HUES6 (cell line): ENCODE results near the gene DFFA.
"Not testable (repeated sequence)": the region's sequence is repeated elsewhere in the genome, so short reads cannot be mapped to it uniquely, and the experiment has no call there.

Source experiments
- H3K27ac ChIP-seq: 2 replicates; pipeline ENCODE4 v1.7.0; 2013; ENCODE audit warnings: low read depth, mild to moderate bottlenecking, low read length, inconsistent platforms
- H3K27me3 ChIP-seq: 2 replicates; pipeline ENCODE4 v1.6.1; 2013; ENCODE audit warnings: low read length; ENCODE audit not compliant: control insufficient read depth, insufficient read depth
- H3K36me3 ChIP-seq: 2 replicates; pipeline ENCODE4 v1.6.1; 2013; ENCODE audit warnings: low read length; ENCODE audit not compliant: control insufficient read depth, insufficient read depth
- H3K4me1 ChIP-seq: 2 replicates; pipeline ENCODE4 v1.6.1; 2013; ENCODE audit warnings: low read length; ENCODE audit not compliant: control insufficient read depth, insufficient read depth
- H3K4me3 ChIP-seq: 2 replicates; pipeline ENCODE4 v1.5.1; 2013; ENCODE audit warnings: low read depth, low read length
- H3K9ac ChIP-seq: one replicate; pipeline ENCODE4 v1.6.1; 2013; ENCODE audit warnings: mild to moderate bottlenecking, low read length
- H3K9me3 ChIP-seq: 2 replicates; pipeline ENCODE4 v1.6.1; 2013; ENCODE audit warnings: low read depth, low read length; ENCODE audit not compliant: control insufficient read depth, insufficient read depth

DFFA gene

GRCh38 chr1:10513199-10513598 lies 40.9 kb upstream of the DFFA start:
- Histone ChIP-seq H3K4me1 (peaks cover 57% of the 10 kb centered on the region), H3K27me3 (no peaks in the 10 kb centered on the region), H3K36me3 (no peaks in the 10 kb centered on the region), H3K9ac (no peak overlapping the region), H3K9me3 (no peaks in the 10 kb centered on the region), H3K27ac (no peak overlapping the region), H3K4me3 (no peak overlapping the region)

DNA sequence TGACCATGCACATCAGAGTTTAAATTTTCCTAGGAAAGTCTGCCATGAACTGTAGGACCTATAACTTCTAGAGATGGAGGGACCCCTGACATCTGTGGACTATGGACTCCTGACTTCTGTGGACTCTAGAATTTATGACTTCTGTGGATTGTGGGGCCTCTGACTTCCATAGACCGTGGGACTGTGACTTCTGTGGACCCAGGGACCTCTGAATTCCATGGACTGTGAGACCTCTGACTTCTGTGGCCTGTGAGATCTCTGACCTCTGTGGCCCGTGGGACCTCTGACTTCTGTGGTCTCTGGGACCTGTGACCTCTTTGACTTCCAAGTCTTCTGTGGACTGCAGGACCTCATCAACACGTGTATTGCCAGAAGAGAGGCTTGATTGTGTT lies 39.2 kb upstream of the DFFA start:
- H3K9me3 ChIP-seq = no peaks in the 10 kb centered on the region
- H3K27ac ChIP-seq = no peak overlapping the region
- H3K4me3 ChIP-seq = no peak overlapping the region
- H3K36me3 ChIP-seq = no peaks in the 10 kb centered on the region
- no peaks in the 10 kb centered on the region for H3K27me3 ChIP-seq
- H3K9ac ChIP-seq = no peak overlapping the region
- H3K4me1 ChIP-seq = peaks cover 44% of the 10 kb centered on the region

DNA sequence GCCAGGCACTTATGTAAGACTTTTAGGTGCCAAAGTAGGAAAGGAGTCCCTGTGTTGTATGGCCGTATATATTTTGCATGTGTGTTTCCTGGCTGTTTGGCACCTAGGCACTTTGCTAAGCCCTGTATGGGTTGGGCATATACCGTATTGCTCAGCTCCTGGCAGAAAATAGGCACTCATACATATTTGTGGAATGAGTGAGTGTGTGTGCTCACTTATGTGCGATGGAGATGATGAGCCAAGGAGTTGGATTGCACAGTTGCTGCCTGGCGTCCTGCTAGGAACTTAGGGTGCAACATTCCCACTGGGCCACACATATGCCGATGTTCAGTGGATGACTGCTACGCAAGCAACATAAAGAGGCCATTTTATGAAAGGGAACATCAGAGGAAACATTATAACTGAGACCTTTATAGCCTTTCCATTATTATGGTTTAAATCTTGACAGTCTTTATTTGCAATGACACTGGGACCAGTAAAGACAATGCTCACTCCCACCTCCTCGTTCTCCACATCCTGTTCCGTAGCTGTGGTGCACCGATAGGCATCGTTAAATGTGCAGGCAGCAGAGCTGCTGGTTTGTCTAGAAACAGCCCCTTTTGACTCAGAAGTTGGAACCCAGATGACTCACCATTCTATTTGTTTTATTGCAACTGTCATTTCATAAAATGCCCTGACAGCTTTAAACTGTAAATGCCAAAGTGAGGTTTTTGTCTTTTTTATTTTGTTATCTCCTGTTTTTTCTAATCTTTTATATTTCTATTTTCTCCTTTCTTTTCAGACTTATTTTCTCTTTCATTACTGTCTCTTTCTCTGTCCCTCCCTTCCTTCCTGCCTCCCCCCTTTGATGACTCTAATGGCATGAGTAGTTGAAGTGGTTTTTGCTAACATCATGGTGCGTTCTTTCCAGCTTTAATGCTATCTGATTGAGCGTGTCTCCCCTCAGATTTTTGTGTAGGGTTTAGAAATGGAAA lies 38.5 kb upstream of the DFFA start:
- peaks cover 40% of the 10 kb centered on the region for H3K4me1 ChIP-seq
- no peaks in the 10 kb centered on the region for H3K27me3 ChIP-seq
- no peaks in the 10 kb centered on the region for H3K36me3 ChIP-seq
- H3K4me3 ChIP-seq = no peak overlapping the region
- H3K27ac ChIP-seq = no peak overlapping the region
- H3K9me3 ChIP-seq = no peaks in the 10 kb centered on the region
- H3K9ac ChIP-seq = no peak overlapping the region

DNA sequence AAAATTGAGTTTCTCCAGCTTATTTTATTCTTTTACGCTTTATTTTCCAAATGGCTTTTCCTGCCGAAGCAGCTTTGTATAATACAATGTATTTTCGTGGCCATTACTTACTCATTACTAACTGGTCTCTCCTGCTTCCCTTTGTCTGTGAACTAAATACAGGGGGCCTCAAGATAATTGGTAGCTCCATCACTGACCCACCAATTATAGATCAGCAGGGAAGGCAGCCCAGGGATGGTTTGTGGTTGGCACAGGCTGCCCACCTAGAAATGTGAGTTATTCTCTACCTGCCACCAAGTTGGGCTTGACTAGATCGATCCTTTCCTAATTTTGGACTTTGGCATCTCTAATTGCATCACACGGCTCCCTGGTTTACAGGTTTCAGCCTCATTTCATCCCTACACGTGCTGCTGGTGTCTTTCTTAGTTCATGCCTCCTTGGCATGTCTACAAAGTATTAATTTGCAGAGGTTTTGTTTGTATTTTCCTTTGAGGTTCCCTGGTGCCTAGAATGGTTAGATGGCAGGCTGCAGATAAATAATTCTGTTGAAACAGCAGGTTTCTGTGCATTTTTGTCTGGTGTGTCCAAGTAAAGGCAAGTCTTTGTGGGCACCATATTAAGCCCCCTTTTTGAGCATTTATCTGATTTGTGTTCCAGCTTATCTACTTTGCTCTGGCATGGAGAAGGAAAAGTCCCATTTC lies 37.6 kb upstream of the DFFA start:
- Histone ChIP-seq H3K36me3 (no peaks in the 10 kb centered on the region), H3K27me3 (no peaks in the 10 kb centered on the region), H3K9ac (no peak overlapping the region), H3K4me3 (no peak overlapping the region), H3K4me1 (peaks cover 39% of the 10 kb centered on the region), H3K27ac (no peak overlapping the region), H3K9me3 (no peaks in the 10 kb centered on the region)

DNA sequence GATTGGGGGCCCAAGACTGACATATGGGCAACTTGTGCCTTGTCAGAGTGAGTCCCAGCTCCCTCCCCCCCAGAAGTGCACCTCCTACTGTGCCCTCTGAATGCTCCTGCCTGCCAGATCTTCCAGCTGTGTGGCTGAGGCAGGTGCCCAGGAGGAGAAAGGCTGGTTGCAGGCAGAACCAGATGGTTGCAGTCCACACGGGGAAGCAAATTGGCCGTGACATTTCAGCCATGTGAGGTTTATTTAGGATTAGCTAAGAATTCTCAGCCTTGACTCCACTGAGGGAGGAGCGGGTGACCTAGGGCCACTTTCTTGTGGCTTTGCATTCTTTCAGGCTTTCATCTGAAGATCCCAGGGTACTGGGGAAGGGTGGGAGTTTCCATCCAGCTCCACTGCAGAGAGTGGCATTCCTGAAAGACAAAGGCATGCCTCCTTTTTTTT lies 36.2 kb upstream of the DFFA start:
- H3K9ac ChIP-seq = no peak overlapping the region
- peaks cover 28% of the 10 kb centered on the region for H3K4me1 ChIP-seq
- no peak overlapping the region for H3K27ac ChIP-seq
- H3K9me3 ChIP-seq = no peaks in the 10 kb centered on the region
- no peak overlapping the region; the same call in 1 of the 2 replicates for H3K4me3 ChIP-seq
- no peaks in the 10 kb centered on the region for H3K27me3 ChIP-seq
- no peaks in the 10 kb centered on the region for H3K36me3 ChIP-seq

- H3K36me3 ChIP-seq = no peaks in the 10 kb centered on the region
- H3K9me3 ChIP-seq = no peaks in the 10 kb centered on the region
- no peak overlapping the region for H3K27ac ChIP-seq
- H3K4me1 ChIP-seq = peaks cover 21% of the 10 kb centered on the region
- no peak overlapping the region for H3K4me3 ChIP-seq
- H3K27me3 ChIP-seq = no peaks in the 10 kb centered on the region
- H3K9ac ChIP-seq = no peak overlapping the region
Measured at GRCh38 chr1:10507111-10507879, 35.0 kb upstream of the DFFA start.

GRCh38 chr1:10506677-10507047 lies 34.3 kb upstream of the DFFA start:
- Histone ChIP-seq H3K27ac (no peak overlapping the region), H3K4me1 (peaks cover 21% of the 10 kb centered on the region)

GRCh38 chr1:10506046-10506676 lies 33.8 kb upstream of the DFFA start:
- not testable (repeated sequence) for H3K27ac ChIP-seq, H3K9me3 ChIP-seq, H3K9ac ChIP-seq, H3K4me3 ChIP-seq, H3K36me3 ChIP-seq, H3K27me3 ChIP-seq
- peaks cover 21% of the 10 kb centered on the region for H3K4me1 ChIP-seq

More at GRCh38 chr1:10506677-10507047, 34.3 kb upstream of the DFFA start:
- no peaks in the 10 kb centered on the region for H3K9me3 ChIP-seq
- H3K36me3 ChIP-seq = no peaks in the 10 kb centered on the region
- H3K9ac ChIP-seq = no peak overlapping the region
- no peak overlapping the region for H3K4me3 ChIP-seq
- no peaks in the 10 kb centered on the region for H3K27me3 ChIP-seq

GRCh38 chr1:10504249-10504648 lies 31.9 kb upstream of the DFFA start:
- H3K27ac ChIP-seq = no peak overlapping the region
- no peak overlapping the region for H3K9ac ChIP-seq
- H3K4me3 ChIP-seq = no peak overlapping the region
- H3K36me3 ChIP-seq = no peaks in the 10 kb centered on the region
- H3K9me3 ChIP-seq = no peaks in the 10 kb centered on the region
- no peaks in the 10 kb centered on the region for H3K27me3 ChIP-seq
- peaks cover 9% of the 10 kb centered on the region for H3K4me1 ChIP-seq

DNA sequence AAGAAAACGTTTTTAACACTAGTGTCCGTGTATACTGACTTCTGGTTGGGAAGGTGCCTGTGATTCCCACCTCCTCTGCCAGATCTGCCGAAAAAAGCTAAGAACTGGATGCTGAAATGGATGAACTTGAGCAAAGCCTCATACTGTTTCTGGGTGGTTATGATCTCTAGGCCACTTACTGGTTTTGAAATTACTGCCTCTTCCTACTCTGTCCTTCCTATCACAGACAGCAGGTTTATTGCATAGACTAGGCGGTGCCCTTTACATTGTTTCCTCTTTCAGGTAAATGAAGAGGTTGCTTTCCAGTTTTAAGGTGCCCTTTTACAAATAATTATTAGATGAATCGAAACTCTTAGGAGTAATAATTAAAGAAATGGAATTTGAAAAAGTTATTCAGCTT lies 29.9 kb upstream of the DFFA start:
- no peak overlapping the region for H3K9ac ChIP-seq
- H3K27me3 ChIP-seq = no peaks in the 10 kb centered on the region
- no peak overlapping the region for H3K27ac ChIP-seq
- no peaks in the 10 kb centered on the region for H3K9me3 ChIP-seq
- no peaks in the 10 kb centered on the region for H3K4me1 ChIP-seq
- 0 out of 2 replicates have a peak, but pooled peaks cover 2% of the 10 kb centered on the region for H3K36me3 ChIP-seq
- no peak overlapping the region for H3K4me3 ChIP-seq
